GM18511 (cell line): ENCODE measurements around the gene SMTN.
"Not testable (repeated sequence)": the region's sequence is repeated elsewhere in the genome, so short reads cannot be mapped to it uniquely, and the experiment has no call there.

Source experiments
- ATAC-seq: cut with Tn5 transposase; IDR thresholded peaks from one replicate; pipeline ENCODE4 v1.9.1; 2021; ENCODE audit warnings: mild to moderate bottlenecking, moderate library complexity; ENCODE audit not compliant: unreplicated experiment

The SMTN gene

DNA sequence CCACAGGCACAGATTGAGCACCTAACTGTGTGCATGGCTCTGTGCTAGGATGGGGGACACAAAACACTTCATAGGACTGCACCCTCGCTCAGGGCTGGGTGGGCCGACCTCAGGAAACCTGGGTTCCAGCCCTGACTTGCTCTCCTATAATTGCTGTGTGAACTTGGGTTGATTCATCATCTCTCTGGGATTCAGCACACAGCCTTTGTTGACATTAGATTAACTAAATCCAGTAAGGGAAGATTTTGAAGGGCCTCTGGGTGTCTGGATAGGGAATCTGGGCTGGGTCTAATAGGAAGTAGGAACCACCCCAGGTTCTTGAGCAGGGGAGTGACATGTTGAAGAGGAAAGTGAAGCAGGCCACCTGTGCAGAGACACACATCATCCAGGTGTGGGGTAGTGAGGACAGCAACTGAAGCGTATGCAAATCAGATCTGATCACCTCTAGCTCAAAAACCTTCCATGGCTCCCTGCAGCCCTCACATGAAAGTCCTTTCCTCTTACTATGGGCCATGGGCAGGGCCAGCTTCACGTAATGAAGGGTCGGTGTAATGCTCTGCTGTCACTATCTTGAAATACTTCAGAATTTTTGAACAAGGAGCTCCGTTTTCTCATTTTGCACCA, 11.3 kb upstream of the SMTN start:
- ATAC-seq = not testable (repeated sequence)

DNA sequence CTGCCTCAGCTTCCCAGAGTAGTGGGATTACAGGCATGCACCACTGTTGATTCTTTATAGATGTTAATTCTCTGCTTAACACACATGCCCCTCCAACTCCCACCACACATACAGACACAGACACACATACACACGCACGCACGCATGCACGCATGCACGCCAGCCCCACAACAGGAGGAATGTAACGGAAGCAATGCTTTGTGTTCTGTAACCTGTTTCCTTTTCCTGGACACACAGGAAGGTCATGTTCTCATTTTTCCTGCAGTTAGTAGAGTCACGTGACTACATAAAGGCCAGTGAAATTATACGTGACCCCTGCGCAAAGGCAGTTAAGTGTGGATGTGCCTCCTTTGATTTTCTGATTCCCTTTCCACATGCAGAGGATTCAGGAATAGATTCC, 8.0 kb upstream of the SMTN start:
- ATAC-seq = not testable (repeated sequence)

DNA sequence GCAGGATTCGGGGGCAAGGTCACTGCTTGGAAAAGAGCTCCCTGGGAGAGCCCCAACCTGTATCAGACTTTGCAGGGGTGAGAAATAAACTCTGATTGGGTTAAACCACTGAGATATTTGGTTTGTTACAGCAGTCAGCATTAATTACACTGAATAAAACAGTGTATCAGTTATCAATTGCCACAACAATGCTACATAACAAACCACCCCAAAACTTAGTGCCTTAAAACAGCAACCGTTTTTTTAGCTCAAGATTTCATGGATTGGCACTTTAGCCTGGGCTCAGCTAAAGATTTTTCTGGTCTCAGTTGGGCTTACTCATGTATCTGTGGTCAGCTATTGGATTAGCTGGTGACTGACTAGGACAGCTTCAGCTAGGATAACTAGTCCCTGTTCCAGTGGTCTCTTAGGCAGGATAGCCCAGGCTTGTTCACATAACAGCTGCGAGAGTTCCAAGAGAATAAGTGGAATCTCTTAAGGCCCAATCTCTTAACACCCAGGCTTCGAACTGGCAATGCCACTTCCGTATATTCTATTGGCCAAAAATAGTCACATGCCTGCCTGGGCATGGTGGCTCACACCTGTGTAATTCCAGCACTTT, 7.5 kb upstream of the SMTN start:
- ATAC-seq = not testable (repeated sequence)

DNA sequence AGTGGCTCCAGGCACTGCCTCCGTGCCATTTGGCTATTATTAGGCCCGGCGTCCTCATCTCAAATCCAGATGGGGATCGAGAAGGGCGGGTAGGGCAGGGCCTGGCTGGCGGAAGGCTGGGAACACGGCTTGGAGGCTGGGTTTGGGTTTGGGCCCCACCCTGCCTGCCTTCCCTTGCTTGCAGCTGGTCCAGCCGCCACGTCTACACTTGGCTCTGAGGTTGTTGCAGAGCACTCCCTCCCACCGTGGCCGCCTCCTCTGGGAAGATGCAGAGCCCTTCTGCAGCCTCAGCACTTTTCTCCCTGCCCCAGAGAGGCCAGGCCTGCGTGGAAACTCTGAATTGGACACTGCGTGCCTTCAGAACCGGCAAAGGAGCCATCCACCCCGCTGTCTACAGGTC, 5.2 kb upstream of the SMTN start:
- no peak for ATAC-seq

DNA sequence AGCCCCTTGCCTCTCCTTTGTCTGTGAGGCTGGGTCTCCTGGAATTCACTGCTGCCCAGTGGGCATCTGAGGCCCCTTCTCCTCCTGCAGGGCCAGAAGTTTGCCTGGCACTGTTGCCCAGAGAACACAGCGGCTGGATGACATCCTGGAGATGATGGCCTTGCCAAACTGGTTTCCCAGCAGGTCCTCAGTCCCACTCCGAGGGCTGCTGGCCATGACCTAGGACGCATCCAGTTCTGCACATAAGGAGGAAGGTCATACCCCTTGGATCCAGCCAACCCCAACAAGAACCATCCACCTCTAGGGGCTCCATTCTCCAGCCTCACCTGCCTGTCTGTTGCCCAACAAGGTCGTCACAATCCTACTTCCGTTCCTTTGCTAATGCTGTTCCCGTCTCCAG, 3.4 kb upstream of the SMTN start:
- ATAC-seq = no peak

DNA sequence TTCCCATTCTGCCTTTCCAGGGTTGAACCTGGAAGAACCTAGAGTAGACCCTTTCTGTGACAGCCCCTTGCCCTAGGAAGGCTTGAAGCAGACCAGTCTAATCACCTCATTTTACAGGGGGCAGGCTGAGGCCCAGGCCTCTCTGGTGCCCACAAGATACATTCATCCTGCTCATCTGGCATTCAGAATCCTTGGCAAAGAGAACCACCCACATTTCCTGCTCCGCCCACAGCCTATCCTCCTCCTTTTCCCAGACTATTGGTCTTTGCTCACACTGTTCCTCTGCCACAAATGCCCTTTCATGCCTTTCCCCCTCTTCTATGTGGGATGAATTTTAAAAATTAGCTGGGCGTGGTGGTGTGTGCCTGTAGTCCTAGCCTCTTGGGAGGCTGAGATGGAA, 2.7 kb upstream of the SMTN start:
- ATAC-seq = not testable (repeated sequence)

DNA sequence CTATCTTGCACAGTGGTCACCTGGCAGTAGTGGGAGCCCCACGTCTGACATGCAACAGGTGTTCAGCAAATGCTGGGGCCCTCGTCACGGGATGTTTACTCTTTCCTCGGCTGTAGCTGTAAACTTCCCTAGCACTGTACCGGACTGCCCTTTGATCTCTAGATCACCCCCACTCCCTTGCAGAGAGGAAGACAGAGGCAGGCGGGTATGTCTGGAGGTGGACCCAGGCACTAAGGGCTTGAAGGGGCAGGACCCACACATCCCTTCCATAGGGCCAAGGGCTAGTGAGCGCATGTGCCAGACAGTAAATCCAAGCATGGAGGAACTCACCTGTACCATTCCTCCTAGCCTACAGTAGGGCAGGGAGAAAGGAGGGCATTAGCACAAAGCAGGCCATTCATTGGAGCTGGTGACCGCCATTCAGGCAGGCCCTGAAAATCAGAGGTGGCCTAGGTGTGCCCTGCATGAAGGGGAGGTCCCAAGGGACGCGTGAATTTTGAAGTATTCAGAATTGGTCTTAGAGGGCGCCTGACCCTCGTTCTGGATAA, 1.9 kb upstream of the SMTN start:
- no peak for ATAC-seq

DNA sequence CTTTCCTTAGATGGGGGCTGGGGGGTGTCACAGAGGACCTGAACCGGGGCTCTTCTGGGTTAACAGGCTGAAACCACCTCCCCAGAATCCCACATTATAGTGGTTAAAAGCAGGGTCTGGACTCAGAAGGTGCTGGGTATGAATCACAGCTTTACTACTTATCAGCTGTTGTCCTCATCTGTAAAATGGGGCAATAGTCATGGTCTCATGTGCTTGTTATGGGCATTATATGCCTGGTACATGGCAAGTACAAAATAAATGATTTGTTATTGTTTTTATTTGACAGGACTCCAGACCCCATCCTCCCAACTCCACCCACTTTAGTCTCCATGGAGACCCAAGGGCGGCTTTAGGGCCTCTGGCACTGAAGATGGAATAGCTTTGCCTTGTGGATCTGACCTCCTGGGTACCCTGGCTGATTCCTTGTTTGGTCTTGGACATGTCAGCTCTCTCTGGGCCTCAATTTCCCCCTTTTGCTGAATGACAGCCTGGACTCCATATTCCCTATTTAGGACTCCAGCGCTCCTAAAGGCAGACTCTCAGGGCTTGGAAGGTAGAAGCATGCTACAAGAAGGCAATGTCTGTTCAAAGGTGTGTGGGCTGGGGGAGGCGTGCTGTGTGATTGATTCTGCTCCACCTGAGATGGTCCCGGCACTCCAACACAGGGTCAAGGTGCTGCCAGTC, 812 bp upstream of the SMTN start:
- ATAC-seq = no peak

DNA sequence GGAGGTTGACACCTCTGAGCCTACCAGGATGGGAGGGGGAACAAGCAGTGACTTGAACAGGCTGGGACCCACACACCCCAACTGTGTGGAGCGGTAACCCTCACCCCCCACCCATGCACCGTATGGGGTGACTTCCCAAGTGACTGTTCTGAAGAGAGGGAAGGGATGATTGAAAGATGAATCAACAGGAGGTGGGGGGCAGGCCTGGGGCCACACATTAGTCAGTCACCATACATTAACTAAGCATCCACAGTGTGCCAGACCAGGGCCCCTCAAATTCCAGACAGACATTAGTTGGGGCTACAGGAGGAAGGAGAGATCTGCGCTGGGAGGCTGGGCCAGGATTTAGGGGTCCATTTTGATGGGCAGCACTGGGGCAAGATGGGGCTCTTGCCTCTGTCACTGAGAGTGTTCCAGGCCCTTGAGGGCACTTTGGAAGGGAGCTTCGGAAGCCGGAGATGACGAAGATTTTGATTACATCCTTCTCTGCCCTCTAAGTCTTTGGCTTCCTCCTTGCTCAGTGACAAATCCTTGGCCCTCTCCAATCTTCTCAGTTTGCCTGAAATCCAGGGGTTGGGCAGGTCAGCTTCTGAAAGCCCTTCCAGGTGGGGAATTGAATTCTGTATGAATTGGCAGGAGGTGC, 966 bp downstream of the SMTN start:
- no peak for ATAC-seq

DNA sequence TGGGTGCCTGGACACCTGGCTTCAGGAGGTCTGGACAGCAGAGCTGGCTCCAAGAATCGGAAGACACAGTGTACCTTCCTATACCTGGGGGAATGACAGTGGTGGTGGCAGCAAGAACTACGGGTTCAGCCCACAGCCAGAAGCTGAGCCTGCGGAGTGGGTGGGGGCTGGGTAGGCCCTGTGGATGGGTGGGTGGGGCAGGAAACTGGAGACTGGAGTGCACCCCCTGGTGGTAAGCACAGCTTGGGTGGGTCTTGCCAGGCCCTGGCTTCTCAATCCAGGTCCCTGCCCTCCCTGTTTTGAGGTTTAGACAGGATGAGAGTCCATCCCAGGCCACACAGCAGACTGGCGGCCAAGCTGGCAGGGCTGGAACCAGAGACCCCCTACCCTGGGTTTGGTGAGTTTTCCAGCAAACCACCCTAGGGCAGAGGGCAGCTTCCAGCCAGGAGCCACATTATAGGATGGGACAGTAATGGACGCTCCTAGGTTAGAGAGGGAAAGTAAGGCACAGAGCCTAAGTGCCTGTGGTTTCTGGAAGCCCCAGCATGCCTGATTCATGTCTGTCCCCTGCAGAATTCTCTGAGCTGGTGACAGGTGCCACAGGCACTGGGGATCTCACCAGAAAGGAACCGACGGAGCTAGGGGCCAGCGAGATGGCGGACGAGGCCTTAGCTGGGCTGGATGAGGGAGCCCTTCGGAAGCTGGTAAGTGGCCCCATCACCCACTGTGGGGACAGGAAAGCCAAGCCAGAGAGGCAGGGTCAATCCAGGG, 1.7 kb downstream of the SMTN start:
- ATAC-seq = no peak

DNA sequence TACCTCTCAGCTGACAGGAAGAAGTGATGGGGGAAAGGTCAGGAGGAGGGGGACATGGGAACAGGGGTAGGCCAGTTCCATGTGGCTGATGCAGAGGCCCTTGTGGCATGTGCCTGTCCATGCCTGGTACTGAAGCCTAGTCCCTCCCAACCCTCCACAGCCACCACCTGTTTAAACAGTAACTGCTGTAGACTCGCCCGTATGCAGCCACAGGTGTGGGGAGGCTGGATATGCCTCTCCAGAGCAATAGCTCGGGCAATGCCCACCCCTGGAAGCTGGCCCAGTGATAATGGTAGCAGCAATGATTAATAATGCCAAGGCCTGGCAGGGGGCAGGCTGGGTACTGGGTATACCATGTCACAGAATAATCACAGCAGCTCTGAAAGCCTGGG, 2.3 kb downstream of the SMTN start:
- no peak for ATAC-seq

DNA sequence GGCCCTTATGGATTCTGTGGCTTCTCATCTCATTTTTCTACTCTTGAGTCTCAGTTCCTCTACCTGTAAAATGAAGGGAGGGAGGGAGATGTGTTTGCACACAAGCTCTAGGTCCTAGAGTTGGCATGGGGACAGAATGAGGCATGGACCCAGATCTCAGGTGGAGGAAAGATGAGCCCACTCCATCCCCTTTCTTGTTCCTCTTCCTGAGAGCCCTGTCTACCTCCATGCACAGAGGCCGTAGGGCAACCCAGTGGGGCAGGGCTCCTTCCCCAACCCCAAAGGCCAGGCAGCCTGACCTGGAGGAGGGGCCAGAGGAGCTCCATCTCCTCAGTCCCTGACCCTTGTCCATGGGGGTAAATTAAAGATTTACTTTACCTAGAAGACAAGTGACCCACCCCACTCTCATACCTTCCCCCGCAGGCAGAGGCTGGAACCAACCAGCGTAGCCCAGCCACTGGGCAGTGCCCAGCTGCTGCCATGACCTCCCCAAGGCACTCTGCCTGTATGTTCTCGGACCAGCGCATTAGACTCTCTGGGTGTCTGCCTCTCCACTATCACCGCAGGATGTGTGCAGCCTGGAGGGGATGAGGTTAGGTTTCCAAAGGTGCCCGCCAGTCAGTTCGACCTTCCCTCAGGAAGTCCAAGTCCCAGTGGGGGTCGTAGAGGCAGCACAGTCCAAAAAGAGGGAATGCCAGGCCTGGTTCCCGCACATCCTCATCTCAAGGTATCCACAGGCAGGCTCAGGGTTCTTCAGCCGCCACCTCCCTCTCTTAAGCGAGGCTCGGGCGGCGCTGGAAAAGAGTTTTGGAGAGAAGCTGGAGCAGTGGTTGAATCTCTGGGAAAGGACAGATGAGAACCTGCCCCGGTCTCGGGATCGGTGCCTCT, 3.0 kb downstream of the SMTN start:
- peak; percentile 1 for ATAC-seq

DNA sequence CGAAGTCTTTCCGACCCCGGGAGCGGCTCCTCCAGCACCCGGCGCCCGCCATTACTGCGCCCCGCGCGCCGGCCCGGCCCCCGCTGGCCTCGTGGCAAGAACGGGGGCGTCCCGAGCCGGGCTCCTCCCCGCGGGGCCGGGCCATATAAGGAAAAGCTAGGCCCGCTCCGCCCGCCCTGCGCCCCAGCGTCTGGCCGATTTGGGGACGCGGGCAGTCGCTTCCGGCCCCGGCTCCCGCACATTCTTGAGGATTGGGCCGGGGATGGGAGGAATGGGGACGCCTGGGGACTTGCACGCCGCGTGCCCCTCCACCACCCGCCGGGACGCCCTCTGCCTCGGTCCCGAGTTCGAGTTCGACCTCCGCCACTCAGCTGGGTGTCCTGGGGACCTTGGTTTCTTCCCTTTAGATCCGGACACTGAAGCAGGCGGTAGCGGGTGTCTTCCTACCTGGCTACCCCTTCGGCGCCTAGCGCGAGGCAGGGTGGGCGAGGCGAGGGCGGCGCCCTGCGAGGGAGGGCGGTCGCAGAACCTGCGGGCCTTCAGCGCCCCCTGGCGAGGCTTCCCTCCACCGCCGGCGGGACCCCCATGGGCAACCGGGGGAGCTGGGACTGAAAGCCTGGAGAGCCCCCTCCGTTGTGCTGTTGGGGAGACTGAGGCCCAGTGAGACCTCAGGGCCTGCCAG, 3.8 kb downstream of the SMTN start:
- ATAC-seq = peak; percentile 68

DNA sequence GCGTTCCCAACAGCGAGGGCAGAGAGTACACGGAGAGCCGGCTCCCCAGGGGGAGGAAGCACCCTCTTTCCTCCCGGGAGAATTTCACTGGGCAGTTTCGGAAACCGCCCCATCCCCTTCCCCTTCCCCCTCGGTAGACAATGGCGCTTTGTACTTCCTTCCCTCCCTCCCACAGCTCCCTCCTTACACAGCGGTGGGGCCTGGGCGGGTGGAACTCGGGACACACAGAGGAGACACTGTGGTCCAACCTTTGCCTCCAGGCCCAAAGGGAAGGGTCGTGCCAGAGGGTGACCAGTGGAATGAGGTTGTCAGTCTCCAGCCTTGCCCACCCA, 4.3 kb downstream of the SMTN start:
- ATAC-seq = no peak

DNA sequence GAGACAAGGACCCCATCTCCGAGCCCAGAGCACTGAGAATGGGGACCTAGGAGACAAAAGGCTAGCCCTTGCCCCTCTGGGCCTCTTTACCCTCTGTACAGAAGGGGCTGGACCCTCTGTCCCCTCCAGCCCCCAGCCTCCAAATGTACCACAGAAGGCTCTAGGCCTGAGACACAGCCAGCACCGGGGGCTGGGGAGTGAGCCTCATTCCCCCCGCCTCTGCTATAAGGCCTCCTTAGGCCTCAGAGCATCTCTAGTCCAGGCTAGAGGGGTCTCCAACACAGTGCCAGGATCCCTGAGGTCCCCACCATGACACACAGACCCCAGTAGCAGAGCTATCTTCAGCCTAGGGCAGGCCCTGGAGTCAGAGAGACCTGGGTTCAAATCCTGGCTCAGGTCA, 4.8 kb downstream of the SMTN start:
- ATAC-seq = no peak

DNA sequence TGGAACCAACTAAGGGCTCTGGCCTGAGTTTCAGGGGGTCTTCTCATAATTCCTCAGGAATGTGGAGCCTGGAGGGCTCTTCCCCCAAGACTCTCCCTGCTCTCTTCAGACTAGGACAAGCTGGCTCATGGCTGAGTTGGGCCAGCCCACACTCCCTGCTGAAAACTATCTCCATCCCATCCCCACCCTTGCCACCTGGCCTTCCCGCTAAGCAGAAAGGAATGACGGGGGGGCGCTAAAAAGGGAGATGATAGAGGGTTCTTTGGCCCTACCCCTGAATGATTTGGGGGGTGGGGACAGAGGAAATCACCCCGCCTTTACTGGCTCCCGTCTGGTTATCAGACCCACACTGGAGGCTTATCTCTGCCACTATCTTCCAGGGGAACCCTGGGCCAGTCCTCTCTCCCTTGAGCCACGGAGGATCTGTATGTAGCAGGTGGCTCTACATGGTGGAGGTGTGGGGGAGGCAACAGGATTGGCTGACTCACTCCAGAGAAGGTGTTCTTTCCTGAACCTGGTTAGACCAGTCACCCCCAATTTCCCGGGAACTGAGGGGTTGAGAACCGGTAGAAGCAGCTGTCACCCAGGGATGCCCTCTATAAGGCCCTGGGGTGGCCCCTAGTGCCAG, 5.7 kb downstream of the SMTN start:
- no peak for ATAC-seq

DNA sequence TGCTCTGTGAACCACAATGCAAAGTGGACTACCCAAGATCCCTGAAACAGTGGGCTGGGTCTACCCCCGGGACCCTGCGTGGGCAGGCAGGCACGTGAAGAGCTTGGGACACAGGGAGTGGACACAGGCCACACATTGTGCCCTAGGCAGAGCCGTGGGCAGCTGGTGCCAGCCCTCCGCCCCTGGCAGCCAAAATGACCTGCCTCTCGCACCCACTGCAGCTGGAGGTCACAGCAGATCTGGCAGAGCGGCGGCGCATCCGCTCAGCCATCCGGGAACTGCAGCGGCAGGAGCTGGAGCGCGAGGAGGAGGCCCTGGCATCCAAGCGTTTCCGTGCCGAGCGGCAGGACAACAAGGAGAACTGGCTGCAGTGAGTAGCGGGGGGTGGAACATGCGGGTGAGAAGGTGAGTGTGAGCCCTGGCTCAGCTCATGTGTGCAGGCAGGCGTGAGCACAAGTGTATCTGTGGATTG, 6.7 kb downstream of the SMTN start:
- ATAC-seq = no peak

DNA sequence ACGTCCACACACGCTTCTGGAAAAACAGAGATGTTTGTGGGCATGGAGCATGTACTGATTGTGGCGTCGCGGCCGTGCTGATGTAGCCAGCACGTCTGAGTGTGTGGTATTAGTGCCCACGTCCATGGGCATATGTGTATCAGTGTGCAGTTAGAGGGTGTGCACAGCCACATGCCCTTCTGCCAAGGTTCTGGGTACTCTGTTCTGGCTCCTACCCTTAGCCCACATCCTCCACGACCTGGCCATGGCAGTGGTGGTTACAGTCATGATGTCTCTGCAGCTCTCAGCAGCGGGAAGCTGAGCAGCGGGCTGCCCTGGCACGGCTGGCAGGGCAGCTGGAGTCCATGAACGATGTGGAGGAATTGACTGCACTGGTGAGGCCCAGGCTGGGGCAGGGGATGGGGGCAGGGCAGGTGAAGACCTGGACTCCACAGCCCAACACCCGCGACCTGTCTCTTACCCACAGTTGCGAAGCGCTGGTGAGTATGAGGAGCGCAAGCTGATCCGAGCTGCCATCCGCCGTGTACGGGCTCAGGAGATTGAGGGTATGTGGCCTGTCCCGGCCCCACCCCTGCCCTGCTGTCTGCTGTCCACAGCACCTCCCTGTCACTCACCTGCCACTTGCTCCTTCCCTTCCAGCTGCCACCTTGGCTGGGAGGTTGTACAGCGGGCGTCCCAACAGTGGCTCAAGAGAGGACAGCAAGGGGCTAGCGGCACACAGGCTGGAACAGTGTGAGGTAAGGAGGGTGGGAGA, 7.3 kb downstream of the SMTN start:
- no peak for ATAC-seq
